NB4 (cell line): ENCODE data around the gene ABCA2.
A peak's percentile ranks its signal among the peaks of the same experiment; 100 is the strongest.

Experiments used
- DNase-seq: peaks from one replicate; pipeline ENCODE4 v3.0.0; 2010; ENCODE audit warnings: low read depth
- H3K4me3 ChIP-seq: one replicate; pipeline ENCODE4 v1.5.1; 2011; ENCODE audit warnings: mild to moderate bottlenecking, low read depth, low read length, moderate library complexity
- MYC ChIP-seq: IDR thresholded peaks from 2 replicates; pipeline ENCODE4 v1.6.1; 2011; ENCODE audit warnings: low read depth, low read length
- POLR2A ChIP-seq: IDR thresholded peaks from 2 replicates; pipeline ENCODE4 v1.6.1; 2011; ENCODE audit warnings: mild to moderate bottlenecking; ENCODE audit not compliant: insufficient read length; ENCODE audit errors: extremely low read depth
- TF ChIP-seq, protein P1 (sequence below): IDR thresholded peaks from 2 replicates; pipeline ENCODE4 v1.6.1; 2011; ENCODE audit warnings: low read depth, low read length
- TF ChIP-seq, protein P2 (sequence below): IDR thresholded peaks from one replicate; pipeline ENCODE4 v1.5.1; 2012; ENCODE audit warnings: low read depth, low read length

ABCA2 gene

DNA sequence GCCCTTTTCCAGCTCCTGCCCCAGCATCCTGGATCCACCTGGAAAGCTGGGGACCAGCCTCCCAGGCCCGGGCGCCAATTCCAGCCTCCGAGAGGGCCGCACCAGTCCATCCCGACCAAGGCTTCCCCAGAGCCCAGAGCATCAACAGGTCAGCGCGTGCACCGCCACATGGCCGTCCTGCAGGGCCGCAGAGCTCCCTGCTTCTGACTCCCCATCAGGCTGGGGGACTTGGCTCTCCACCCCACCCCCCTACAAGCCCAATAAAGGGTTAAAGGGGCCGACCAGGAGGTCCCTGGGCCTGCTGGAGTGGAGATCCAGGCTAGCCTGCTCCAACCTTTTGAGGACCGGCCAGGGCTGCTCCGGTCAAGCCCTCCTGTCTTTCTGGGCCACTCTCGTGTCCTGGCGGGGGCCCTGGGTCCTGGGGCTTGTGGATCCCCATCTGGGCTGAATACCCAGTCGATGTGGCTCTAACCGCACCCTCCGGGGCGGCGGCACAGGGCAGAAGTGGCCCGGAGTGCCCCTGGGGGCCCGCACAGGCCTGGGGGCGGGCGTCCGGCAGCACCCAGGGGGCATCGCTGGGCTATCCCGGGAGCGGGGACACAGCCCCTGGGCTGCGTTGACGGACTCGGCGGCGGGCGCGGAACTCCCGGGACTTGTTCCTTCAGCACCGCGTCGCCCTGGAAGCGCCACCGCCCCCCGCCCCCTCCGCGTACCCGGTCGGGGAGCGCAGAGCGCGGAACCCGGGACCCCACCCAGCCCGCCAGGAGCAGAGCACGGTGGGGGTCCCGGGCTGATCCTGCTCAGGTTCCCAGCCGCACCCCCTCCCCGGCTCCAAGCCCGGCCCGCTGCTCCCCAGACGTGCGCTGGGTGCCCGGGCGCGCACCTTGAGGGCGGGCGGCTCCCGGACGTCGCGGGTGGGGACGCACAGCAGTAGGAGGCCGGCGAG lies 25.2 kb upstream of the ABCA2 start:
- no peak for DNase-seq
- TF ChIP-seq, protein P1, sequence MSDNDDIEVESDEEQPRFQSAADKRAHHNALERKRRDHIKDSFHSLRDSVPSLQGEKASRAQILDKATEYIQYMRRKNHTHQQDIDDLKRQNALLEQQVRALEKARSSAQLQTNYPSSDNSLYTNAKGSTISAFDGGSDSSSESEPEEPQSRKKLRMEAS: no peak
- TF ChIP-seq MYC: no peak
- TF ChIP-seq POLR2A: no peak
- TF ChIP-seq, protein P2, sequence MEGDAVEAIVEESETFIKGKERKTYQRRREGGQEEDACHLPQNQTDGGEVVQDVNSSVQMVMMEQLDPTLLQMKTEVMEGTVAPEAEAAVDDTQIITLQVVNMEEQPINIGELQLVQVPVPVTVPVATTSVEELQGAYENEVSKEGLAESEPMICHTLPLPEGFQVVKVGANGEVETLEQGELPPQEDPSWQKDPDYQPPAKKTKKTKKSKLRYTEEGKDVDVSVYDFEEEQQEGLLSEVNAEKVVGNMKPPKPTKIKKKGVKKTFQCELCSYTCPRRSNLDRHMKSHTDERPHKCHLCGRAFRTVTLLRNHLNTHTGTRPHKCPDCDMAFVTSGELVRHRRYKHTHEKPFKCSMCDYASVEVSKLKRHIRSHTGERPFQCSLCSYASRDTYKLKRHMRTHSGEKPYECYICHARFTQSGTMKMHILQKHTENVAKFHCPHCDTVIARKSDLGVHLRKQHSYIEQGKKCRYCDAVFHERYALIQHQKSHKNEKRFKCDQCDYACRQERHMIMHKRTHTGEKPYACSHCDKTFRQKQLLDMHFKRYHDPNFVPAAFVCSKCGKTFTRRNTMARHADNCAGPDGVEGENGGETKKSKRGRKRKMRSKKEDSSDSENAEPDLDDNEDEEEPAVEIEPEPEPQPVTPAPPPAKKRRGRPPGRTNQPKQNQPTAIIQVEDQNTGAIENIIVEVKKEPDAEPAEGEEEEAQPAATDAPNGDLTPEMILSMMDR: no peak
- H3K4me3 ChIP-seq: no peak overlapping the region

DNA sequence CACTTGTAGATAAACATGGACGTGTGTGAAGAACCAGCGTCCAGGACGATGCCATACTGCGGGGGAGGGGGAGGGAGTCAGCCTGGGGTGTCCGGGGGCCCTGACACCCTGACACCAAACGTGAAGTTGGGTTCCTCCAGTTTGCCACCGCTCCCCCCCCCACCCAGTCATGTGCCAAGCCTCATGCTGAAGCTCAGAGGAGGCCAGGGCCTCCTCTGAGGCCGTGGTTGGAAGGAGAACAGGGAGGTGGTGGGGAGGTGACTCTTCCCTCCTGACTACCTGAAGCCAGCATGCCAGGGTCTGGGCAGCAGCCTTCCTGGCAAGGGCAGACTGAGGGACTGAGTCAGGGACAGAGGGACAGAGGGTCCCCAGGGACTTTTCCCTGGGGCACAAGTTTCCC lies 24.3 kb upstream of the ABCA2 start:
- no peak for DNase-seq
- TF ChIP-seq, protein P2: no peak
- TF ChIP-seq, protein P1: no peak
- TF ChIP-seq POLR2A (no peak), MYC (no peak)
- H3K4me3 ChIP-seq: no peak overlapping the region

DNA sequence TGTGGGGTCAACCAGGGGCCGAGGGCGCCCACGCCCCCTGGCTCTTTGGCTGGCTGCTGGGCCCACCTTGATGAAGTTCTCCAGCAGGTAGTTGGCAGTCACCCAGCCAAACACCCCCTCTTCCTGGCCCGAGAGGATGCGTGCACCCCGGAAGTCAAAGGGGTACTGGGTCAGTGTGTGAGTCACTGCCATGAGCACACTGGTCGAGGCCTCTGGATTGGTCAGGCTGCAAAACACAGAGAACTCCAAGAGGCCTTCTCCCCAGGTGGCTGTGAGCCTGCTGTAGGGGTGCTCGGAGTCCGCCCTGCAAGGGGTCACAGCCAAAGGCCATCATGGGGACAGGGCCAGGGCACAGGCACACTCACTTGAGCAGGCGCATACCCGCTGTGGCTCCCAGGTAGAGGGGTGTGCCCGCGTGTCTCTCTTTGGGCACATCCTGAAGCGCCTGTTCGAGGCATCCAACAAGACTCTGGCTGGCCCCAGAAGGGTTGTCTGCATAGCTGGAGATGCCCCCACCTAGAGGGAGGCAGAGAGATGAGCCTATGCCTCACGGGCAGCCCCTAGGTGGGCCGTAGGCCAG lies 23.2 kb upstream of the ABCA2 start:
- no peak for TF ChIP-seq MYC
- TF ChIP-seq, protein P1: no peak
- TF ChIP-seq, protein P2: no peak
- no peak for TF ChIP-seq POLR2A
- no peak for DNase-seq
- H3K4me3 ChIP-seq: no peak overlapping the region

DNA sequence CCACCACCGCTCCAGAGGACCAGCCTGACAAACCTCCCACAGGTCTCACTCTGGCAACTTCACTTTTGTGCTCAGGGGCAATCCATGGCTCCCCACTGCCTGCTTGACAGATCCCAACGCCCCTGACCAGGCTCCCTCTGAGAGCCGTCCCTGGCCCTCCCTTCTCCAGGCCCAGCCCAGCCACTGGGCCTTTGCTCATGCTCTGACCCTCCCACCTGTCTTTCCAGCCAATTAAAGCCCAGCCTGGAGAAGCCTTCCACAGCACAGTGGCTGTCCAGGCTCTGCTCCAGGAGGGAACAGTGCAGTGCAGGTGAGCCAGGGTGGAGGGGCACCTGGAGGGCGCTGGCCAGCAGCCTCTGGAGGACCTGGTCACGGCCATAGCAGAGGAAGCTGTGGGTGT lies 22.5 kb upstream of the ABCA2 start:
- H3K4me3 ChIP-seq: no peak overlapping the region
- TF ChIP-seq POLR2A: no peak
- TF ChIP-seq, protein P2: no peak
- no peak for TF ChIP-seq MYC
- TF ChIP-seq, protein P1: no peak
- DNase-seq: no peak

DNA sequence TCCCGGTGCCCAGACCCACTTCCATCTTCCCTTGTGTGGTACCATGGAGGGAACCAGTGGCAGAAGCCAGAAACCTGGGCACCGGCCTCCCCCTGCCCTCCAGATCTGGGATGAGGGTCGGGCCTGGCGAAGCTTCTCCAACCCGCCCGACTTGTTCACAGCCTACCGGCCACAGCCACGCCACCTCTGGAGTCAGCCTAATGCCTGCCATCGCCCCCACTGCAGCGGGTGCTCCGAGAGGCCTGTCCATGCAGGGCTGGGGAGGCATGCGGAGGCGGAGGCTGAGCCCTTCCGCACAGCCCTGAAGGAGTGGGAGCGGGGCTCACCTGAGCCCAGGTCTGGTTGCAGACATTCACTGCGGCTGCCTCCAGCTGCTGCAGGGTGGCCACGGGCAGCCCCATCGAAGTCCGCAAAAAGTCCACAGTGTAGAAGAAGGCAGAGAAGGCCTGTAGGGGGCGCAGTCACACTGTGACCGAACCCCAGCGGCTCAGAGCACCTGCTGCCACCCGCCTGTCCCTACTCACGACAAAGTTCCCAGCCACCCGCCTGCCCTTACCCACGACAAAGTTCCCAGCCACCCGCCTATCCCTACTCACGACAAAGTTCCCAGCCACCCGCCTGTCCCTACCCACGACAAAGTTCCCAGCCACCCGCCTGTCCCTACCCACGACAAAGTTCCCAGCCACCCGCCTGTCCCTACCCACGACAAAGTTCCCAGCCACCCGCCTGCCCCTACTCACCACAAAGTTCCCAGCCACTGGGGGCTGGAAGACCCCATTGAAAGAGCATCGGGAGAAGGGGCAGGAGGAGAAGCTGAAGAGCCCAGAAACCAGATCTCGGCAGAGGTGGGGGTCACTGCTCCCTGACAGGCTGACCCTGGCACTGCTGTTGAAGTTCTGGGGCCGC lies 21.8 kb upstream of the ABCA2 start:
- TF ChIP-seq MYC (no peak), POLR2A (no peak)
- TF ChIP-seq, protein P2: peak; percentile 39
- TF ChIP-seq, protein P1: no peak
- H3K4me3 ChIP-seq: no peak overlapping the region
- peak; percentile 74 for DNase-seq
